GM23338 (cell line): Measurements from ENCODE around the gene CPA3. TPM values are rescaled to one million over a fixed set of nuclear protein-coding genes. Genes with fewer than 3 reads are reported as not detected.

Experiments
- ATAC-seq: fragments of 200-7000 bp; cut with Tn5 transposase; 3 replicates; pipeline ENCODE4 v1.9.1; 2020
- DNase-seq: peaks from one replicate; pipeline ENCODE4 v3.0.0-alpha.2; 2015; ENCODE audit warnings: low spot score
- H2AFZ ChIP-seq: fragments of 200-600 bp; sonication (generic); 2 replicates; pipeline ENCODE4 v1.8.0; 2016; ENCODE audit warnings: antibody characterized with exemption, mild to moderate bottlenecking, moderate library complexity
- H3F3A ChIP-seq: fragments of 200-600 bp; sonication (generic); replicated peaks from 2 replicates; pipeline ENCODE4 v1.8.0; 2017; ENCODE audit warnings: antibody characterized with exemption, mixed run types, low read depth
- H3K27ac ChIP-seq: fragments of 200-600 bp; sonication (generic); 2 replicates; pipeline ENCODE4 v1.6.1; 2016; ENCODE audit warnings: low read depth
- H3K27me3 ChIP-seq: fragments of 200-600 bp; sonication (generic); 2 replicates; pipeline ENCODE4 v1.8.0; 2016; ENCODE audit warnings: mild to moderate bottlenecking, mixed run types, moderate library complexity; ENCODE audit not compliant: insufficient read depth
- H3K36me3 ChIP-seq: fragments of 200-600 bp; sonication (generic); 2 replicates; pipeline ENCODE4 v1.8.0; 2016; ENCODE audit warnings: mild to moderate bottlenecking; ENCODE audit not compliant: insufficient read depth
- H3K4me1 ChIP-seq: fragments of 200-600 bp; sonication (generic); 2 replicates; pipeline ENCODE4 v1.8.0; 2016; ENCODE audit warnings: mild to moderate bottlenecking, moderate library complexity; ENCODE audit not compliant: insufficient read depth
- H3K4me2 ChIP-seq: fragments of 200-600 bp; sonication (generic); 2 replicates; pipeline ENCODE4 v1.7.1; 2017; ENCODE audit warnings: mixed run types
- H3K4me3 ChIP-seq: fragments of 200-600 bp; sonication (generic); 2 replicates; pipeline ENCODE4 v1.6.1; 2016; ENCODE audit warnings: mixed run types
- H3K79me2 ChIP-seq: fragments of 200-600 bp; sonication (generic); replicated peaks from 2 replicates; pipeline ENCODE4 v1.8.0; 2017; ENCODE audit warnings: mild to moderate bottlenecking; ENCODE audit not compliant: insufficient read depth
- H3K9me2 ChIP-seq: fragments of 200-600 bp; sonication (generic); 2 replicates; pipeline ENCODE4 v1.8.0; 2017; ENCODE audit not compliant: insufficient read depth
- H4K20me1 ChIP-seq: fragments of 200-600 bp; sonication (generic); replicated peaks from 2 replicates; pipeline ENCODE4 v1.8.0; 2017; ENCODE audit warnings: mild to moderate bottlenecking; ENCODE audit not compliant: insufficient read depth
- H3K27ac Mint-ChIP-seq: 2 replicates; pipeline ENCODE4 v1.8.0; 2020; ENCODE audit warnings: inconsistent platforms, mild to moderate bottlenecking, moderate library complexity, mixed read lengths
- H3K27me3 Mint-ChIP-seq: 3 replicates; pipeline ENCODE4 v1.8.0; 2022; ENCODE audit warnings: low read depth, mild to moderate bottlenecking, moderate library complexity, mixed read lengths, inconsistent platforms; ENCODE audit not compliant: insufficient read depth, poor library complexity
- H3K36me3 Mint-ChIP-seq: 3 replicates; pipeline ENCODE4 v1.8.0; 2021; ENCODE audit warnings: low read depth, mild to moderate bottlenecking, inconsistent platforms, moderate library complexity, mixed read lengths
- H3K4me1 Mint-ChIP-seq: 3 replicates; pipeline ENCODE4 v1.8.0; 2020; ENCODE audit warnings: mild to moderate bottlenecking, inconsistent platforms, mixed read lengths
- H3K4me3 Mint-ChIP-seq: 3 replicates; pipeline ENCODE4 v1.8.0; 2021; ENCODE audit warnings: moderate library complexity, mild to moderate bottlenecking, inconsistent platforms, mixed read lengths
- H3K9me3 Mint-ChIP-seq: 3 replicates; pipeline ENCODE4 v1.8.0; 2020; ENCODE audit warnings: moderate library complexity, mild to moderate bottlenecking, inconsistent platforms, mixed read lengths
- CREB1 ChIP-seq: fragments of 250-450 bp; sonication (Bioruptor Pico); IDR thresholded peaks from 2 replicates; pipeline ENCODE4 v1.5.0; 2020; ENCODE audit warnings: low read depth, mild to moderate bottlenecking, moderate library complexity
- CTCF ChIP-seq, 2 experiments: fragments of 200-600 bp in 1 of 2; sonication (generic) in 1 of 2; conservative IDR thresholded peaks; 2 replicates each; pipeline versions ENCODE4 v1.5.1 to v1.6.1; 2016 to 2017; ENCODE audit warnings: antibody characterized with exemption in 2 of 2, low read depth in 2 of 2, mild to moderate bottlenecking in 2 of 2, moderate library complexity in 1 of 2
- ETS1 ChIP-seq: IDR thresholded peaks from 2 replicates; pipeline ENCODE4 v1.6.1; 2016; ENCODE audit warnings: antibody characterized with exemption
- EZH2 ChIP-seq: fragments of 200-600 bp; sonication (generic); IDR thresholded peaks from one replicate; pipeline ENCODE4 v1.8.0; 2017; ENCODE audit warnings: antibody characterized with exemption, mild to moderate bottlenecking, low read depth; ENCODE audit not compliant: unreplicated experiment
- EZH2phosphoT487 ChIP-seq: fragments of 200-600 bp; sonication (generic); IDR thresholded peaks from one replicate; pipeline ENCODE4 v1.8.1; 2018; ENCODE audit warnings: antibody characterized with exemption; ENCODE audit not compliant: unreplicated experiment
- JUNB ChIP-seq: IDR thresholded peaks from one replicate; pipeline ENCODE4 v1.6.1; 2016; ENCODE audit warnings: antibody characterized with exemption; ENCODE audit not compliant: unreplicated experiment
- NANOG ChIP-seq: IDR thresholded peaks from 2 replicates; pipeline ENCODE4 v1.6.1; 2016; ENCODE audit warnings: antibody characterized with exemption, borderline replicate concordance
- POLR2AphosphoS5 ChIP-seq: IDR thresholded peaks from 2 replicates; pipeline ENCODE4 v1.6.1; 2016; ENCODE audit warnings: antibody characterized with exemption, low read depth
- REST ChIP-seq: IDR thresholded peaks from one replicate; pipeline ENCODE4 v1.6.1; 2018; ENCODE audit warnings: antibody characterized with exemption; ENCODE audit not compliant: unreplicated experiment
- STAT1 ChIP-seq: IDR thresholded peaks from one replicate; pipeline ENCODE4 v1.6.1; 2016; ENCODE audit warnings: antibody characterized with exemption; ENCODE audit not compliant: unreplicated experiment
- ZNF114 ChIP-seq: fragments of 250-450 bp; sonication (Bioruptor Pico); IDR thresholded peaks from 2 replicates; pipeline ENCODE4 v1.5.0; 2020; ENCODE audit warnings: mild to moderate bottlenecking, moderate library complexity
- ZNF331 ChIP-seq: fragments of 250-450 bp; sonication (Bioruptor Pico); IDR thresholded peaks from 2 replicates; pipeline ENCODE4 v1.5.0; 2020; ENCODE audit warnings: low read depth, mild to moderate bottlenecking, moderate library complexity
- ZNF462 ChIP-seq: fragments of 250-450 bp; sonication (Bioruptor Pico); IDR thresholded peaks from 2 replicates; pipeline ENCODE4 v1.5.0; 2020; ENCODE audit warnings: mild to moderate bottlenecking, moderate library complexity
- polyA plus RNA-seq: library from polyadenylated mRNA; unstranded; fragments of >200 nt; fragmentation: Nextera tagmentation; extraction: Ambion mirVana; gene quantifications from 2 replicates; pipeline ENCODE4 v1.2.1, GENCODE V29; 2016
- total RNA-seq: library from RNA; depleted of rRNA; stranded (reverse); fragments of >200 nt; shearing (Covaris generic); gene quantifications from 2 replicates; pipeline ENCODE4 v1.2.3, GENCODE V29; 2014

The CPA3 gene
- total and polyA plus RNA-seq, 2 experiments from 2014 or later = not detected

GRCh38 chr3:148854061-148854460 is 11.0 kb upstream of the CPA3 start:
- H3K9me2 ChIP-seq = no peaks in the 10 kb centered on the region
- no peaks in the 10 kb centered on the region for H3K79me2 ChIP-seq
- no peak overlapping the region for H3K4me3 ChIP-seq
- no peak for TF ChIP-seq EZH2phosphoT487
- TF ChIP-seq CTCF (conservative IDR thresholded peaks at IDR 0.05; ENCODE audit: low read depth in 2 of 2) = no peak
- TF ChIP-seq ZNF331 (CRISPR knock-in tag) = no peak
- no peak for TF ChIP-seq ZNF114 (CRISPR knock-in tag)
- TF ChIP-seq ETS1 = no peak
- no peak for TF ChIP-seq EZH2
- no peak for TF ChIP-seq REST
- no peak for TF ChIP-seq POLR2AphosphoS5
- TF ChIP-seq CREB1 (CRISPR knock-in tag) = no peak
- no peak for TF ChIP-seq STAT1
- no peak for TF ChIP-seq NANOG
- no peak for TF ChIP-seq JUNB
- no peak for TF ChIP-seq ZNF462 (CRISPR knock-in tag)
- H4K20me1 ChIP-seq = no peaks in the 10 kb centered on the region
- H2AFZ ChIP-seq = no peak overlapping the region
- Mint-ChIP-seq H3K27me3 (no peaks in the 10 kb centered on the region), H3K4me1 (no peaks in the 10 kb centered on the region), H3K36me3 (no peaks in the 10 kb centered on the region), H3K27ac (no peak overlapping the region), H3K9me3 (no peaks in the 10 kb centered on the region), H3K4me3 (no peak overlapping the region)
- no peaks in the 10 kb centered on the region for H3K36me3 ChIP-seq
- no peaks in the 10 kb centered on the region for H3K27me3 ChIP-seq
- H3F3A ChIP-seq = no peaks in the 10 kb centered on the region
- H3K4me2 ChIP-seq = no peak overlapping the region
- DNase-seq (no peak), ATAC-seq (no peak)
- H3K27ac ChIP-seq = no peak overlapping the region
- H3K4me1 ChIP-seq = no peaks in the 10 kb centered on the region
